Measurements from ENCODE around the gene LRSAM1.

The LRSAM1 gene

GRCh38 chr9:127500399-127500798, 49.1 kb downstream of the LRSAM1 start:
- no peak for DNase-seq

- DNase-seq, result no peak
Observed at GRCh38 chr9:127500862-127501261, 49.6 kb downstream of the LRSAM1 start.

GRCh38 chr9:127501821-127502343, 50.6 kb downstream of the LRSAM1 start:
- DNase-seq, result no peak

- DNase-seq, result peak; percentile 45
Observed at GRCh38 chr9:127502706-127503378, 51.5 kb downstream of the LRSAM1 start.

GRCh38 chr9:127503379-127503921, 52.1 kb downstream of the LRSAM1 start:
- DNase-seq, result peak; percentile 49

- DNase-seq, result peak; percentile 96
Observed at GRCh38 chr9:127503947-127504886, 52.9 kb downstream of the LRSAM1 start.

GRCh38 chr9:127504887-127505251, 53.6 kb downstream of the LRSAM1 start:
- no peak for DNase-seq

- DNase-seq, result peak; percentile 76
Observed at GRCh38 chr9:127505396-127506116, 54.2 kb downstream of the LRSAM1 start.

- no peak for DNase-seq
Observed at GRCh38 chr9:127506117-127506813, 55.0 kb downstream of the LRSAM1 start.

GRCh38 chr9:127506814-127507750, 55.8 kb downstream of the LRSAM1 start:
- DNase-seq, result peak; percentile 91

GRCh38 chr9:127507751-127508648, 56.7 kb downstream of the LRSAM1 start:
- DNase-seq, result no peak

- peak; percentile 41 for DNase-seq
Observed at GRCh38 chr9:127508901-127509260, 57.6 kb downstream of the LRSAM1 start.

GRCh38 chr9:127509261-127509954, 58.1 kb downstream of the LRSAM1 start:
- no peak for DNase-seq

GRCh38 chr9:127509955-127510299, 58.6 kb downstream of the LRSAM1 start:
- DNase-seq, result peak; percentile 35

- no peak for DNase-seq
Observed at GRCh38 chr9:127514468-127514867, 63.2 kb downstream of the LRSAM1 start.

GRCh38 chr9:127516835-127517607, 65.7 kb downstream of the LRSAM1 start:
- peak; percentile 37 for DNase-seq

- DNase-seq, result no peak
Observed at GRCh38 chr9:127517620-127518019, 66.3 kb downstream of the LRSAM1 start.

GRCh38 chr9:127518091-127518856, 67.0 kb downstream of the LRSAM1 start:
- peak; percentile 43 for DNase-seq

All from islet precursor cell (in vitro differentiated cells).